AG04450 (cell line): ENCODE measurements around the gene BTNL2. TPM values are rescaled to one million over a fixed set of nuclear protein-coding genes. Genes with fewer than 3 reads are reported as not detected.
"Not testable (repeated sequence)": the region's sequence is repeated elsewhere in the genome, so short reads cannot be mapped to it uniquely, and the experiment has no call there.

Experiments
- CTCF ChIA-PET: fragments of 300-600, 350-600 bp; formaldehyde crosslinking; extraction: SDS; loops from one replicate; lab custom pipeline; 2022; ENCODE audit warnings: antibody characterized with exemption, inconsistent platforms; lab: Charles Lee
- POLR2A ChIA-PET: fragments of 350-600 bp; formaldehyde crosslinking; extraction: SDS; loops from one replicate; lab custom pipeline; 2021; ENCODE audit warnings: antibody characterized with exemption, inconsistent platforms; lab: Yijun Ruan, JAX
- DNase-seq: peaks from one replicate; pipeline ENCODE4 v3.0.0-alpha.2; 2011; ENCODE audit warnings: low read depth, low spot score
- H3K27ac ChIP-seq: one replicate; pipeline ENCODE4 v1.5.1; 2012; ENCODE audit warnings: low read depth, low read length, control low read depth
- H3K27me3 ChIP-seq: one replicate; pipeline ENCODE4 v1.6.0; 2012; ENCODE audit warnings: low read length; ENCODE audit not compliant: control insufficient read depth, insufficient read depth
- H3K4me3 ChIP-seq: 2 replicates; pipeline ENCODE4 v1.5.1; 2011; ENCODE audit warnings: mild to moderate bottlenecking, low read depth, low read length, control low read depth
- H3K9me3 ChIP-seq: 2 replicates; pipeline ENCODE4 v1.5.1; 2012; ENCODE audit warnings: low read length; ENCODE audit not compliant: control insufficient read depth, insufficient read depth
- polyA plus RNA-seq: library from polyadenylated mRNA; depleted of rRNA; stranded (reverse); fragments of >200 nt; gene quantifications from 2 replicates; pipeline ENCODE4 v1.2.3, GENCODE V29; 2011; rRNA removed
- small RNA-seq: library from RNA; depleted of rRNA; stranded (forward); fragments of <200 nt; gene quantifications from one replicate; pipeline ENCODE3, GENCODE V24; 2012; ENCODE audit warnings: low read depth; ENCODE audit not compliant: insufficient read length
- TF ChIP-seq, protein P1 (sequence below): IDR thresholded peaks from 2 replicates; pipeline ENCODE4 v1.5.1; 2011; ENCODE audit warnings: low read depth, low read length, control low read depth, inconsistent platforms

BTNL2 gene
- polyA plus RNA-seq, 1 experiment, result not detected

DNA sequence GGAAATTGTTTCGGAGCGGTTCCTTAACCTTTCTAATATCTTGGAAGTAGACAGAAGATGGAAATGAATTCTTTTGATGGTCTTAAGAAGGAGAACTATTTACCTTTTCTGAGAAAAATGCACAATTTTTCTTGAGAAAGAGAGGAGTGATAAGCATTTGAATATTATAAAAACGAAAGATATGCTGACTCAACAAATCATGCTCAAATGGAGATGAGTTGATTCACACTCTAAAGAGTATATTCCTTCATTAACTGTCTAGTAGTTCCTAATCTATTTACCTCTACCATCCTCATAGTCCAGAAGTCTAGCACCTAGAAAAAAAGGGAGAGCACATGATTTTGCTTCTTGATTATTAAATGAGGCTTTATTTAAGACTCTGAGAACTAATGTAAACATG, 39.3 kb downstream of the BTNL2 start:
- TF ChIP-seq, protein P1, sequence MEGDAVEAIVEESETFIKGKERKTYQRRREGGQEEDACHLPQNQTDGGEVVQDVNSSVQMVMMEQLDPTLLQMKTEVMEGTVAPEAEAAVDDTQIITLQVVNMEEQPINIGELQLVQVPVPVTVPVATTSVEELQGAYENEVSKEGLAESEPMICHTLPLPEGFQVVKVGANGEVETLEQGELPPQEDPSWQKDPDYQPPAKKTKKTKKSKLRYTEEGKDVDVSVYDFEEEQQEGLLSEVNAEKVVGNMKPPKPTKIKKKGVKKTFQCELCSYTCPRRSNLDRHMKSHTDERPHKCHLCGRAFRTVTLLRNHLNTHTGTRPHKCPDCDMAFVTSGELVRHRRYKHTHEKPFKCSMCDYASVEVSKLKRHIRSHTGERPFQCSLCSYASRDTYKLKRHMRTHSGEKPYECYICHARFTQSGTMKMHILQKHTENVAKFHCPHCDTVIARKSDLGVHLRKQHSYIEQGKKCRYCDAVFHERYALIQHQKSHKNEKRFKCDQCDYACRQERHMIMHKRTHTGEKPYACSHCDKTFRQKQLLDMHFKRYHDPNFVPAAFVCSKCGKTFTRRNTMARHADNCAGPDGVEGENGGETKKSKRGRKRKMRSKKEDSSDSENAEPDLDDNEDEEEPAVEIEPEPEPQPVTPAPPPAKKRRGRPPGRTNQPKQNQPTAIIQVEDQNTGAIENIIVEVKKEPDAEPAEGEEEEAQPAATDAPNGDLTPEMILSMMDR, result no peak
- Histone ChIP-seq H3K9me3 (no peaks in the 10 kb centered on the region), H3K27me3 (peaks cover 3% of the 10 kb centered on the region), H3K4me3 (no peak overlapping the region), H3K27ac (no peak overlapping the region)
- ChIA-PET CTCF (no interaction called here), POLR2A (no interaction called here)
- DNase-seq, result no peak

DNA sequence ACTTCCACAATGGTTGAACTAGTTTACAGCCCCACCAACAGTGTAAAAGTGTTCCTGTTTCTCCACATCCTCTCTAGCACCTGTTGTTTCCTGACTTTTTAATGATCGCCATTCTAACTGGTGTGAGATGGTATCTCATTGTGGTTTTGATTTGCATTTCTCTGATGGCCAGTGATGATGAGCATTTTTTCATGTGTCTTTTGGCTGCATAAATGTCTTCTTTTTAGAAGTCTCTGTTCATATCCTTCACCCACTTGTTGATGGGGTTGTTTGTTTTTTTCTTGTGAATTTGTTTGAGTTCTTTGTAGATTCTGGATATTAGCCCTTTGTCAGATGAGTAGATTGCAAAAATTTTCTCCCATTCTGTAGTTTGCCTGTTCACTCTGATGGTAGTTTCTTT, 47.8 kb downstream of the BTNL2 start:
- CTCF ChIA-PET, POLR2A ChIA-PET, H3K27ac ChIP-seq, H3K4me3 ChIP-seq, H3K27me3 ChIP-seq, DNase-seq, H3K9me3 ChIP-seq: not testable (repeated sequence)

DNA sequence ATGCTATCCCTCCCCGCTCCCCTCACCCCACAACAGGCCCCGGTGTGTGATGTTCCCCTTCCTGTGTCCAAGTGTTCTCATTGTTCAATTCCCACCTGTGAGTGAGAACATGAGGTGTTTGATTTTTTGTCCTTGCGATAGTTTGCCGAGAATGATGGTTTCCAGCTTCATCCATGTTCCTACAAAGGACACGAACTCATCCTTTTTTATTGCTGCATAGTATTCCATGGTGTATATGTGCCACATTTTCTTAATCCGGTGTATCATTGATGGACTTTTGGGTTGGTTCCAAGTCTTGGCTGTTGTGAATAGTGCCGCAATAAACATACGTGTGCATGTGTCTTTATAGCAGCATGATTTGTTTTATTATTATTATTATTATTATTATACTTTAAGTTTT, 48.4 kb downstream of the BTNL2 start:
- H3K4me3 ChIP-seq, CTCF ChIA-PET, H3K27me3 ChIP-seq, DNase-seq, H3K27ac ChIP-seq, POLR2A ChIA-PET, H3K9me3 ChIP-seq: not testable (repeated sequence)

DNA sequence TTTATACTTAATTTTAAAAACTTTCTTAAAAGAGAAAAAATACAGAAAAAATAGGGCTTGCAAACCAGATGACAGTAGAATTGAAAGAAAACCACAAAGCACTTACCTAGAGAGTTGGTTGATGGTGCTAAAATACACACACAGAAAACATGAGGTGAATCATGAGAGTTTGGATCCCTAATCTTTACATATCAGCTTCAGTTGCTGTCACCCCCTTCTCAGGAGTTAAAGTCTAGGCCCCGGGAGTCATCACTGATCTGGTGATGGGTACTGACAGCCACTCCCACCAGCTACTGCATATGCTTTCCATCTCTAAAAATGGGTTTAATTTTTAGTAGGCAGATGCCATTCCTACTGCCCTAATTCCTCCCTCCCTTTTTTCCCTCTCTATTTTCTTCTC, 52.0 kb downstream of the BTNL2 start:
- Histone ChIP-seq H3K4me3 (no peak overlapping the region), H3K27me3 (no peaks in the 10 kb centered on the region), H3K9me3 (no peaks in the 10 kb centered on the region), H3K27ac (no peak overlapping the region)
- ChIA-PET POLR2A (no interaction called here), CTCF (interaction anchor here (1.2 kb wide), 1 partner anchor 513 kb away, joined by 5 read pairs; no protein-coding TSS in a partner anchor)
- DNase-seq, result no peak
- TF ChIP-seq, protein P1, result no peak

DNA sequence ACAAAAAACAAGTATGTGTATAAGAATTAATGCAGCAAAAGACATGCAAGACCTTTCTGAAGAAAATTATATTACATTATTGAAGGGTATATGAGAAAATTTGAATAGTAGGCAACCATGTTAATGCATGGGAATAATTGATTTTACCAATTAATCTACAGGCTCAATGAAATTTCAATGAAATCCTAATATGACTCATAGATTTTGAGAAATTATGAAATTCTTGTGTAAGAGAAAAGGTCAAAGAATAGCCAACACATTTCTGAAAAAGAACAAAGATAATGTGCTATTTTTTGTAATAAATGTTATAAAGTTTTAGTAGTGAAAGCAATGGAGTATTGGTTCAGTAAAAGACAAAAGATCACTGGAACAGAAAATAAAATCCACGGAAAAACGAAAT, 53.6 kb downstream of the BTNL2 start:
- ChIA-PET CTCF (no interaction called here), POLR2A (no interaction called here)
- TF ChIP-seq, protein P1, result no peak
- no peak overlapping the region for H3K27ac ChIP-seq
- no peaks in the 10 kb centered on the region for H3K9me3 ChIP-seq
- DNase-seq, result no peak
- H3K27me3 ChIP-seq, result no peaks in the 10 kb centered on the region
- no peak overlapping the region for H3K4me3 ChIP-seq

Small RNA genes within 50 kb of the gene (small RNA-seq; reads per million reads assigned to genes)
- gene RNU6-603P, result not detected

Other genes starting within 250 kb of the BTNL2 start
- gene EGFL8, start 242.6 kb downstream of the BTNL2 start, polyA plus RNA-seq, result 2.5 and 2.8 TPM in 2 replicates
- gene AGPAT1, start 231.1 kb downstream of the BTNL2 start, polyA plus RNA-seq, result 97.1 and 116 TPM in 2 replicates
- gene RNF5, start 228.8 kb downstream of the BTNL2 start, polyA plus RNA-seq, result 33.3 TPM in 2 replicates
- gene AGER, start 222.9 kb downstream of the BTNL2 start, polyA plus RNA-seq, result 2.4 and 2.6 TPM in 2 replicates
- gene PBX2, start 217.0 kb downstream of the BTNL2 start, polyA plus RNA-seq, result 56.5 and 59.2 TPM in 2 replicates
- gene GPSM3, start 214.5 kb downstream of the BTNL2 start, polyA plus RNA-seq, result 4.7 and 6.0 TPM in 2 replicates
- gene NOTCH4, start 183.1 kb downstream of the BTNL2 start, polyA plus RNA-seq, result 0.37 and 0.55 TPM in 2 replicates
- gene TSBP1, start 35.3 kb downstream of the BTNL2 start, polyA plus RNA-seq, result not detected in 2 replicates
- gene HLA-DRA, start 32.7 kb upstream of the BTNL2 start, polyA plus RNA-seq, result not detected in 2 replicates
- not detected in 2 replicates for gene HLA-DRB5, start 123.1 kb upstream of the BTNL2 start, polyA plus RNA-seq
- gene HLA-DRB1, start 182.7 kb upstream of the BTNL2 start, polyA plus RNA-seq, result not detected in 2 replicates
- gene HLA-DQA1, start 230.2 kb upstream of the BTNL2 start, polyA plus RNA-seq, result not detected in 2 replicates